DND-41 (cell line): ENCODE measurements around the gene LRRC23.

Experiments
- CTCF ChIP-seq: IDR thresholded peaks from 2 replicates; pipeline ENCODE4 v1.5.1; 2012; ENCODE audit warnings: borderline replicate concordance, low read length, moderate library complexity, mild to moderate bottlenecking; ENCODE audit not compliant: poor library complexity, severe bottlenecking; ENCODE audit errors: extremely low read depth
- EZH2 ChIP-seq: IDR thresholded peaks from 3 replicates; pipeline ENCODE4 v1.6.1; 2012; ENCODE audit warnings: borderline replicate concordance, low read depth, mild to moderate bottlenecking, moderate library complexity, low read length, inconsistent platforms; ENCODE audit not compliant: severe bottlenecking

DNA sequence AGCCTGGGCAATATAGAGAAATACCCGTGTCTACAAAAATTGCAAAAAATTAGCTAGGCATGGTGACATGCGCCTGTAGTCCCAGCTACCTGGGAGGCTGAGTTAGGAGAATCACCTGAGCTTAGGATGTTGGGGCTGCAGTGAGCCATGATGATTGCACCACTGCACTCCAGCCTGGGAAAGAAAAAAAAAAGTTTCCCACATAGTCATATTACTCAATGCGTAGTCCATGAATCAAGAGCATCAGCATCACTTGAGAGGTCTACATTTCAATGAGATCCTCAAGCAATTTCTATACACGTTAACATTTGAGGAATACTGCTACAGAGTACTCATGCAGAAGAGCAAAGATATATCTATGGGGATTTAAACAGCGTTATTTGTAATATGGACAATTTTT is 5.2 kb upstream of the LRRC23 start:
- TF ChIP-seq CTCF, result no peak
- TF ChIP-seq EZH2, result no peak
